K562 (cell line): ENCODE results near the gene SFXN5. TPM values are rescaled to one million over a fixed set of nuclear protein-coding genes. Genes with fewer than 3 reads are reported as not detected.

Experiments
- CBX3 ChIP-seq, 2 experiments: IDR thresholded peaks; 1 replicate in 1 of 2; 2 replicates in 1 of 2; pipeline ENCODE4 v1.6.1; 2012; ENCODE audit warnings: inconsistent platforms in 2 of 2, low read length in 2 of 2, borderline replicate concordance in 1 of 2, control low read depth in 1 of 2
- CREBBP ChIP-seq: IDR thresholded peaks from one replicate; pipeline ENCODE4 v1.6.1; 2012; ENCODE audit warnings: low read depth, mild to moderate bottlenecking, control low read depth, inconsistent platforms, low read length
- FOXJ2 ChIP-seq: fragments of 200-800 bp; sonication (Bioruptor generic); IDR thresholded peaks from 2 replicates; pipeline ENCODE4 v1.6.1; 2016; ENCODE audit warnings: missing genetic modification characterization, missing compliant biosample characterization
- GATA2 ChIP-seq: sonication (generic); formaldehyde crosslinking; IDR thresholded peaks from 2 replicates; pipeline ENCODE4 v1.4.0; 2020; ENCODE audit warnings: mild to moderate bottlenecking, missing genetic modification reagents
- HMG20B ChIP-seq: fragments of 250-450 bp; sonication (Bioruptor Pico); IDR thresholded peaks from 2 replicates; pipeline ENCODE4 v1.5.0; 2021; ENCODE audit warnings: mild to moderate bottlenecking
- HMGXB4 ChIP-seq: sonication (generic); formaldehyde crosslinking; IDR thresholded peaks from 2 replicates; pipeline ENCODE4 v1.8.1; 2023; ENCODE audit warnings: mild to moderate bottlenecking, missing genetic modification reagents
- HSF4 ChIP-seq: fragments of 250-450 bp; sonication (Bioruptor Pico); IDR thresholded peaks from 2 replicates; pipeline ENCODE4 v2.1.2; 2022; ENCODE audit warnings: mild to moderate bottlenecking, moderate library complexity, borderline replicate concordance
- IFI16 ChIP-seq: fragments of 250-450 bp; sonication (Bioruptor Pico); IDR thresholded peaks from 2 replicates; pipeline ENCODE4 v2.1.2; 2022; ENCODE audit warnings: mild to moderate bottlenecking, inconsistent platforms
- ILF3 ChIP-seq: fragments of 450-650 bp; IDR thresholded peaks from 2 replicates; pipeline ENCODE4 v1.6.1; 2018; ENCODE audit warnings: antibody characterized with exemption, mild to moderate bottlenecking, moderate library complexity, borderline replicate concordance
- KLF6 ChIP-seq: fragments of 250-450 bp; sonication (Bioruptor Pico); IDR thresholded peaks from 2 replicates; pipeline ENCODE4 v1.4.0; 2020; ENCODE audit warnings: mild to moderate bottlenecking, moderate library complexity, borderline replicate concordance
- LARP7 ChIP-seq: fragments of 450-650 bp; IDR thresholded peaks from 2 replicates; pipeline ENCODE4 v1.6.1; 2016
- MAFG ChIP-seq: fragments of 450-650 bp; conservative IDR thresholded peaks from 2 replicates; pipeline ENCODE4 v1.6.1; 2016; ENCODE audit warnings: missing genetic modification characterization, missing compliant biosample characterization
- NUFIP1 ChIP-seq: fragments of 450-650 bp; IDR thresholded peaks from 2 replicates; pipeline ENCODE4 v1.6.1; 2018; ENCODE audit not compliant: partially characterized antibody
- PHB ChIP-seq: fragments of 250-450 bp; sonication (Bioruptor Pico); IDR thresholded peaks from 2 replicates; pipeline ENCODE4 v1.5.0; 2021
- RBM14 ChIP-seq: fragments of 200-400 bp; formaldehyde crosslinking; IDR thresholded peaks from 2 replicates; pipeline ENCODE4 v1.6.1; 2018; ENCODE audit warnings: low read depth, mild to moderate bottlenecking, low read length, moderate library complexity, borderline replicate concordance; ENCODE audit not compliant: insufficient read depth
- SMARCC2 ChIP-seq: fragments of 450-650 bp; IDR thresholded peaks from 2 replicates; pipeline ENCODE4 v1.6.1; 2017; ENCODE audit warnings: antibody characterized with exemption, moderate library complexity, mild to moderate bottlenecking, low read depth
- SPI1 ChIP-seq: IDR thresholded peaks from 2 replicates; pipeline ENCODE4 v1.6.1; 2011; ENCODE audit warnings: low read depth, low read length, control low read depth, borderline replicate concordance
- TBP ChIP-seq: optimal IDR thresholded peaks from 2 replicates; pipeline ENCODE3; 2011; ENCODE audit warnings: low read depth, low read length, improper control_type of control experiment
- ZFP91 ChIP-seq: sonication (generic); formaldehyde crosslinking; IDR thresholded peaks from 2 replicates; pipeline ENCODE4 v1.8.0; 2022; ENCODE audit warnings: mild to moderate bottlenecking, missing genetic modification reagents
- ZFPM2 ChIP-seq: fragments of 250-450 bp; sonication (Bioruptor Pico); IDR thresholded peaks from 2 replicates; pipeline ENCODE4 v1.5.1; 2022; ENCODE audit warnings: mild to moderate bottlenecking
- ZNF133 ChIP-seq: fragments of 250-450 bp; sonication (Bioruptor Pico); IDR thresholded peaks from 2 replicates; pipeline ENCODE4 v1.4.0; 2020; ENCODE audit warnings: mild to moderate bottlenecking
- ZNF232 ChIP-seq: sonication (generic); formaldehyde crosslinking; IDR thresholded peaks from 2 replicates; pipeline ENCODE4 v1.8.0; 2022; ENCODE audit warnings: mild to moderate bottlenecking, missing genetic modification reagents
- ZNF79 ChIP-seq: fragments of 250-450 bp; sonication (Bioruptor Pico); IDR thresholded peaks from 2 replicates; pipeline ENCODE4 v1.4.0; 2020; ENCODE audit warnings: low read depth, mild to moderate bottlenecking, moderate library complexity
- polyA plus RNA-seq, 8 experiments: library from polyadenylated mRNA; depleted of rRNA in 4 of 8; stranded (reverse) in 5 of 8; unstranded in 3 of 8; fragments of >200 nt; fragmentation: Nextera tagmentation in 2 of 8; fragmentation: Illumina TruSeq in 1 of 8; extraction: Ambion mirVana in 2 of 8; extraction: Trizol in 1 of 8; gene quantifications; 2 replicates each; pipeline versions ENCODE4 v1.2.1 to v1.2.3, GENCODE V29; 2011 to 2014; ENCODE audit warnings: inconsistent platforms in 1 of 8, missing spikeins in 1 of 8
- total RNA-seq, 7 experiments: library from RNA; depleted of rRNA in 6 of 7; stranded (reverse); fragments of >200 nt in 6 of 7; fragmentation: Illumina TruSeq in 2 of 7; extraction: Trizol in 2 of 7; gene quantifications; 2 replicates each; pipeline versions ENCODE4 v1.2.1 to v1.2.3, GENCODE V29; 2011 to 2021; ENCODE audit warnings: low replicate concordance in 1 of 7
- TF ChIP-seq, protein P1 (sequence below): fragments of 250-450 bp; sonication (Bioruptor Pico); IDR thresholded peaks from 2 replicates; pipeline ENCODE4 v1.8.0; 2022; ENCODE audit warnings: moderate library complexity, mild to moderate bottlenecking, inconsistent platforms
- TF ChIP-seq, protein P2 (sequence below): sonication (generic); formaldehyde crosslinking; IDR thresholded peaks from 2 replicates; pipeline ENCODE4 v1.8.0; 2023; ENCODE audit warnings: mild to moderate bottlenecking, missing genetic modification reagents

The SFXN5 gene
- total and polyA plus RNA-seq, 9 of the 15 experiments (the other 6 are each of a cell fraction or from before 2014, with no cell fraction given), result 8.3 to 22.6 (median 16.0) TPM

- TF ChIP-seq TBP (peak; percentile 41), HMGXB4 (CRISPR knock-in tag) (no peak), HSF4 (no peak), KLF6 (no peak), ZFPM2 (CRISPR knock-in tag) (no peak), LARP7 (no peak), MAFG (tag) (peak; percentile 54), ZNF133 (no peak), IFI16 (CRISPR knock-in tag) (no peak), ILF3 (no peak), PHB (CRISPR knock-in tag) (no peak), SPI1 (peak; percentile 70; the same call in 1 of the 2 replicates), GATA2 (CRISPR knock-in tag) (peak; percentile 23; the same call in 1 of the 2 replicates), SMARCC2 (peak; percentile 40; the same call in 1 of the 2 replicates), FOXJ2 (tag) (no peak), ZFP91 (no peak), ZNF79 (CRISPR knock-in tag) (no peak), CREBBP (no peak), ZNF232 (CRISPR knock-in tag) (no peak), NUFIP1 (no peak), HMG20B (CRISPR knock-in tag) (no peak), RBM14 (no peak), CBX3 (IDR thresholded peaks at IDR 0.05; ENCODE audit: borderline replicate concordance in 1 of 2, low read length in 2 of 2) (no peak)
- TF ChIP-seq, protein P1, sequence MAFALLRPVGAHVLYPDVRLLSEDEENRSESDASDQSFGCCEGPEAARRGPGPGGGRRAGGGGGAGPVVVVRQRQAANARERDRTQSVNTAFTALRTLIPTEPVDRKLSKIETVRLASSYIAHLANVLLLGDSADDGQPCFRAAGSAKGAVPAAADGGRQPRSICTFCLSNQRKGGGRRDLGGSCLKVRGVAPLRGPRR (CRISPR knock-in tag), result no peak
- TF ChIP-seq, protein P2, sequence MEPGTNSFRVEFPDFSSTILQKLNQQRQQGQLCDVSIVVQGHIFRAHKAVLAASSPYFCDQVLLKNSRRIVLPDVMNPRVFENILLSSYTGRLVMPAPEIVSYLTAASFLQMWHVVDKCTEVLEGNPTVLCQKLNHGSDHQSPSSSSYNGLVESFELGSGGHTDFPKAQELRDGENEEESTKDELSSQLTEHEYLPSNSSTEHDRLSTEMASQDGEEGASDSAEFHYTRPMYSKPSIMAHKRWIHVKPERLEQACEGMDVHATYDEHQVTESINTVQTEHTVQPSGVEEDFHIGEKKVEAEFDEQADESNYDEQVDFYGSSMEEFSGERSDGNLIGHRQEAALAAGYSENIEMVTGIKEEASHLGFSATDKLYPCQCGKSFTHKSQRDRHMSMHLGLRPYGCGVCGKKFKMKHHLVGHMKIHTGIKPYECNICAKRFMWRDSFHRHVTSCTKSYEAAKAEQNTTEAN, result no peak
Measured at GRCh38 chr2:73069041-73069854, 2.3 kb downstream of the SFXN5 start (continued).
